NCI-H82 treated with DMSO at 0.1 percent for 48 hours (cell line): ENCODE data around the gene CCDC32.
"Not testable (repeated sequence)": the region's sequence is repeated elsewhere in the genome, so short reads cannot be mapped to it uniquely, and the experiment has no call there.

Experiments
- DNase-seq: peaks from one replicate; lab custom pipeline; 2025; ENCODE audit not compliant: unreplicated experiment; lab: John Stamatoyannopoulos, UW

Gene CCDC32

GRCh38 chr15:40564591-40565332 lies at the start of gene CCDC32:
Gene CCDC32, minus strand, starts transcription at chr15:40565042. Its CDS starts 2,027 bp downstream, at chr15:40563015.
- DNase-seq: peak; percentile 99

GRCh38 chr15:40613080-40613479 lies 48.2 kb upstream of the CCDC32 start:
- DNase-seq: no peak

GRCh38 chr15:40603935-40604334 lies 39.1 kb upstream of the CCDC32 start:
- no peak for DNase-seq

- no peak for DNase-seq
Measured at GRCh38 chr15:40600956-40601355, 36.1 kb upstream of the CCDC32 start.

- DNase-seq: no peak
Measured at GRCh38 chr15:40598672-40599071, 33.8 kb upstream of the CCDC32 start.

GRCh38 chr15:40598126-40598525 lies 33.3 kb upstream of the CCDC32 start:
- no peak for DNase-seq

GRCh38 chr15:40597024-40597423 lies 32.2 kb upstream of the CCDC32 start:
- DNase-seq: no peak

- no peak for DNase-seq
Measured at GRCh38 chr15:40595773-40596172, 30.9 kb upstream of the CCDC32 start.

- DNase-seq: no peak
Measured at GRCh38 chr15:40595219-40595618, 30.4 kb upstream of the CCDC32 start.

- peak; percentile 47 for DNase-seq
Measured at GRCh38 chr15:40594429-40594836, 29.6 kb upstream of the CCDC32 start.

- peak; percentile 95 for DNase-seq
Measured at GRCh38 chr15:40593588-40594428, 29.0 kb upstream of the CCDC32 start, which contains the start of gene KNL1. Gene KNL1, plus strand, starts transcription at chr15:40594249. Its CDS starts 8,683 bp downstream, at chr15:40602932.

GRCh38 chr15:40593165-40593564 lies 28.3 kb upstream of the CCDC32 start:
- DNase-seq: no peak

- no peak for DNase-seq
Measured at GRCh38 chr15:40591389-40591788, 26.5 kb upstream of the CCDC32 start.

GRCh38 chr15:40590667-40591050 lies 25.8 kb upstream of the CCDC32 start:
- no peak for DNase-seq

GRCh38 chr15:40584191-40584590 lies 19.3 kb upstream of the CCDC32 start:
- no peak for DNase-seq

GRCh38 chr15:40582726-40583246 lies 17.9 kb upstream of the CCDC32 start:
- no peak for DNase-seq

- not testable (repeated sequence) for DNase-seq
Measured at GRCh38 chr15:40581796-40582195, 17.0 kb upstream of the CCDC32 start.

GRCh38 chr15:40578892-40579291 lies 14.1 kb upstream of the CCDC32 start:
- DNase-seq: no peak

GRCh38 chr15:40576914-40577313 lies 12.1 kb upstream of the CCDC32 start:
- not testable (repeated sequence) for DNase-seq

GRCh38 chr15:40575113-40575512 lies 10.3 kb upstream of the CCDC32 start:
- no peak for DNase-seq

- peak; percentile 81 for DNase-seq
Measured at GRCh38 chr15:40569129-40569953, 4.5 kb upstream of the CCDC32 start, which contains the start of gene RPUSD2. Gene RPUSD2, plus strand, starts transcription at chr15:40569299. Its CDS starts 39 bp downstream, at chr15:40569338.
